GM18526 (cell line): ENCODE measurements around the gene PRLR.

ENCODE experiments used
- POLR2A ChIP-seq: IDR thresholded peaks from 3 replicates; pipeline ENCODE4 v1.6.1; 2011; ENCODE audit not compliant: insufficient read length; ENCODE audit errors: extremely low read depth

PRLR gene

GRCh38 chr5:35153375-35153932, 76.8 kb downstream of the PRLR start:
- TF ChIP-seq POLR2A = no peak

DNA sequence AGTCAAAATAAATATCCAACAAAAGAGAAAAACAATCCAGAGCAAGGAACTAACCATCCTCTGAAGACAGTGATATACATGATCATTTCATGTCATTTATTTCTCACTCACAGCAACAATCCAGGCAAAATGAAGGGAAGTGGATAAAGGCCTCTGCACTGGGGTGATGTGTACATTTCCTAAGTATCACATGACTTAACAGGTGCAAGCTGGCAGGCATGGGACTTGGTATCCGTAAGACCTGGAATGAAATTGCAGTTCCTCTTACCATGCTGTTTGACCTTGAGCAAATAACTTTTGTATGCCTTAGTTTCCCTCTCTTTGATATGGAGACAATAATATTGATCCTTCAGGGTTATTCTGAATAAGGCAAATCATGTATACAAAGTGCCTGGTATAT, 77.6 kb downstream of the PRLR start:
- TF ChIP-seq POLR2A = no peak

DNA sequence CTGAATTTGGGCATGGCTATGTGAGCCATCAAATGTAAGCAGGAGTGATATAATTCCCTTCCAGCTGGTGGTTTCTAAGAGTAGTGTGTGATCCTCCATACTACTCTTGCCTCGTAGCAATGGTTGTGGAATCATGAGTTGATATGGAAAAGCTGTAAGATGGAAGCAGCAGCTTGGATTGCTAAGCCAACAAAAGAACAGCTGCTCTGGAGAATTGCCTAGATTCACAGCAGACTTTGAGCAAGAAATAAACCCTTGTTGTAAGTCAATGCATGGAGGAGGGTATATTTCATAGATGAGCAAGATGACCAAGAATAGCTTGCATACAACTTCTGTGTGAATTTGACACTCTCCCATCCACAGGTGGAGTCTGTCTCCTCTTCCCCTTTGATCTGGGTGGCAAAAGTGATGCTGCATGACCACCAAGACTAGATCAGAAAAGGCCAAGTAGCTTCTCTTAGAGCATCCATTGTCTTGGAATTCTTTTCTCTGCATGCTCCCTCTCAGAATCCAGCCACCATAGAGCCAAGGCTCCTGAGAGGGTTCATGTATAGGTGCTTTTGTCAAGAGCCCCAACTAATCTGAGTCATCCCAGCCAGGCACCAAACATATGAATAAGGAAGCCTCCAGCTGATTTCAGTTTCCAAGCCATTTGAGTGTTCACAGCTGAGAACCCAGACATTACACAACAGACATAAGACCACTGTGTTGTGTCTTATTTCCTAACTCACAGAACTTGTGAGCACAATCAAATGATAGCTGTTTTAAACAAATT, 79.0 kb downstream of the PRLR start:
- TF ChIP-seq POLR2A = no peak

GRCh38 chr5:35149041-35149440, 81.2 kb downstream of the PRLR start:
- TF ChIP-seq POLR2A = no peak

- no peak for TF ChIP-seq POLR2A
Observed at GRCh38 chr5:35146406-35146805, 83.9 kb downstream of the PRLR start.

GRCh38 chr5:35145691-35146317, 84.5 kb downstream of the PRLR start:
- TF ChIP-seq POLR2A = no peak

DNA sequence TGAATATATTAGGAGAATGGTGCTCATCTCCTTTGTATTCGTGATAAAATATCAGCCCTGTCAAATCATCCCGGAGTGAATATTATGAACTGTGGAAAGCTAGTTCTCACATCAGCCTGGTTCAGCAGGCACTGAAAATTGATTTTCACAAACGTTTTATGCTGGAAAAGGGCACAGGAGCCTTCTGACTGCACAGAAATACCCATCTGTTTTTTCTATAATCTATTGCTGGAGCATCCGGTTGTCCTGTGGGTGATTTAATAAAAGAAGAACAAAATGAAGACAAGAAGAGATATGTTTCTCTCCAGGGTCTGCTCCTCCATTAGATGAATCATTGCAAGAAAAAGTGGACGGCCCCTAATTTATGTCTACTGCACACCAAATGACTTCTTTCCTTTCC, 85.3 kb downstream of the PRLR start:
- no peak for TF ChIP-seq POLR2A

DNA sequence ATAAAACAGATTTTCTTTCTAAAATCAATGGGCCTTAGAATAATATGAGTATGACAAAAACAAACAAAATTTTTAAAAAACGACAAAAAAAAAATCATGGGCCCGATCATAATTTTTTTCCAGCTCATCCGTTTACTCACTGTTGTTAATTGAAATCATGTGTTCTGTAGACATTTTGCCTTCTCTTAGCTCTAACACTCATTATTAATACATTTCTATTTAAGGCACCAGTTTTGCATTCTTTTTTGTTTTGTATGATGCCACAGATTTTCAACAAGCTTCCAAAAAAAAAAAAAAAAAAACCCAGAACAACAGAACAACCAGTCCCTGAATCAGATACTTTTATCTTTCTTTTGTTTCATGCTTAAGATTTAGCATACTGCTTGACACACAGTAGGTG, 86.4 kb downstream of the PRLR start:
- TF ChIP-seq POLR2A = no peak

- TF ChIP-seq POLR2A = no peak
Observed at GRCh38 chr5:35141739-35142138, 88.5 kb downstream of the PRLR start.

DNA sequence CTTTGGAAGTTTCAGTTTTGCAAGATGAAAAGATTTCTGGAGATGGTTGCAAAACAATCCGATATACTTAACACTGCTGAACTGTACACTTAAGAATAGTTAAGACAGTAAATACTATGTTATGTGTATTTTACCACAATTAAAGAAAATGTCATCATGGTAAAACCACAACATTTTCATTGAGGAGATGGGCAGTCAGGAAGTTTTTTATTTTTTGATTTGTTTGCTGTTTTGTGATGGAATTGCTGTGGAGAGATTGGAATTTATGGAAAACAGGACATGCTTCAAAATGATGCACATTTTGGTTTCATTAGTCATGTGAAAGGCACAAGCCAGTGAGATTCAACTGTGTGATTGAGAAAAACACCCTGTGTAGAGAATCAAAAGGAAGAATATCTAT, 92.1 kb downstream of the PRLR start:
- TF ChIP-seq POLR2A = no peak

DNA sequence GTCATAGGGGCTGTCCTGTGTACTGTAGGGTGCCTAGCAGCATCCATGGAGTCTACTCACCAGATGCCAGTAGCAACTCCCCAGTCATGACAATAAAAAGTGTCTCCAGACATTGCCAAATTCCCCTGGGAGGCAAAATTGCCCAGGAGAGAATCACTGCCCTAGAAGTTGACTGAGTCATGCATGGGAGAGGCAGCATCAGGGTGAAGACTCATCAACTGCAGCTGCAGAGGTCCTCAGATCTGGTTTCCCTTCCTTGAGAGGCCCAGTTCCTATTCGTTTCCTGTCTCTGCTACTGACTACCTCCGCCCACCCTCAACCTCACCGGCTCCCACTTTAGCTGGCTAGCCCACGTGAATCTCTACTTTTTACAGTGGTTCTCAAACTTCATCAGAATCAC, 93.9 kb downstream of the PRLR start:
- TF ChIP-seq POLR2A = no peak

- no peak for TF ChIP-seq POLR2A
Observed at GRCh38 chr5:35135239-35135700, 95.0 kb downstream of the PRLR start.

- TF ChIP-seq POLR2A = no peak
Observed at GRCh38 chr5:35134278-35135030, 95.8 kb downstream of the PRLR start.

- TF ChIP-seq POLR2A = no peak
Observed at GRCh38 chr5:35133186-35133585, 97.1 kb downstream of the PRLR start.

DNA sequence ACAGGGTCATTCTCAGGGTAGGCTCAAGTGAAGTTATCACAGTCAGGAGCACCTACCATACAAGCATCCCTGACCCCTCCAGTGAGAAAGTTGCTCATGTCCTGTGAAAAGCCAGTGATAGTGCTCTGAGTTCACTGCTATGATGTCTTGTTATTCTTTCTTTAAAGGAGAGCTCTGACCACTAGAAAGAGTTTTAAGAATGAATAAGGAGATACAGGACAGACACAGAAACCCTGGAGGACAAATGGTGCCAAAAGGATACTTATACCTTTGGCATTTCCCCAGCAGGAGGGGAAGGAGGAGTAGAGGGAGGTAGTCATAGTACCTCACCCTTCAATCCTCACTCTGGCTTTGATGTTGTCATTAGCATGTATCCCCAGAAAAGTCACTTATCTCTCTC, 98.6 kb downstream of the PRLR start:
- no peak for TF ChIP-seq POLR2A
